ENCODE measurements around the gene PCDH9.

The PCDH9 gene

GRCh38 chr13:66430728-66431127 is 799.4 kb downstream of the PCDH9 start:
- no peaks in the 10 kb centered on the region for H3K9me3 ChIP-seq (ENCODE audit: control insufficient read depth in 1 of 2, low read length in 2 of 2)
- no peak overlapping the region for H3K9ac ChIP-seq (ENCODE audit: low read depth in 1 of 2, low read length in 2 of 2)
- no peaks in the 10 kb centered on the region for H3K4me1 ChIP-seq (ENCODE audit: control insufficient read depth in 1 of 2, insufficient read depth in 2 of 2, low read length in 2 of 2)
- H3K36me3 ChIP-seq (ENCODE audit: control insufficient read depth in 1 of 2, insufficient read depth in 2 of 2, low read length in 2 of 2): no peaks in the 10 kb centered on the region
- H3K27me3 ChIP-seq (ENCODE audit: control insufficient read depth in 1 of 2, insufficient read depth in 2 of 2, low read length in 2 of 2): no peaks in the 10 kb centered on the region
- H3K27ac ChIP-seq (ENCODE audit: low read depth, low read length): no peak overlapping the region
- H3K4me3 ChIP-seq (ENCODE audit: low read depth in 1 of 2, low read length in 2 of 2): no peak overlapping the region

GRCh38 chr13:66430269-66430668 is 799.9 kb downstream of the PCDH9 start:
- Histone ChIP-seq H3K9me3 (ENCODE audit: control insufficient read depth in 1 of 2, low read length in 2 of 2) (no peaks in the 10 kb centered on the region), H3K4me1 (ENCODE audit: control insufficient read depth in 1 of 2, insufficient read depth in 2 of 2, low read length in 2 of 2) (no peaks in the 10 kb centered on the region), H3K27me3 (ENCODE audit: control insufficient read depth in 1 of 2, insufficient read depth in 2 of 2, low read length in 2 of 2) (no peaks in the 10 kb centered on the region), H3K27ac (ENCODE audit: low read depth, low read length) (no peak overlapping the region), H3K9ac (ENCODE audit: low read depth in 1 of 2, low read length in 2 of 2) (no peak overlapping the region), H3K36me3 (ENCODE audit: control insufficient read depth in 1 of 2, insufficient read depth in 2 of 2, low read length in 2 of 2) (no peaks in the 10 kb centered on the region), H3K4me3 (ENCODE audit: low read depth in 1 of 2, low read length in 2 of 2) (no peak overlapping the region)

- H3K9ac ChIP-seq (ENCODE audit: low read depth in 1 of 2, low read length in 2 of 2): no peak overlapping the region
- H3K27ac ChIP-seq (ENCODE audit: low read depth, low read length): no peak overlapping the region
- H3K27me3 ChIP-seq (ENCODE audit: control insufficient read depth in 1 of 2, insufficient read depth in 2 of 2, low read length in 2 of 2): no peaks in the 10 kb centered on the region
- no peak overlapping the region for H3K4me3 ChIP-seq (ENCODE audit: low read depth in 1 of 2, low read length in 2 of 2)
- H3K9me3 ChIP-seq (ENCODE audit: control insufficient read depth in 1 of 2, low read length in 2 of 2): no peaks in the 10 kb centered on the region
- no peaks in the 10 kb centered on the region for H3K36me3 ChIP-seq (ENCODE audit: control insufficient read depth in 1 of 2, insufficient read depth in 2 of 2, low read length in 2 of 2)
- H3K4me1 ChIP-seq (ENCODE audit: control insufficient read depth in 1 of 2, insufficient read depth in 2 of 2, low read length in 2 of 2): no peaks in the 10 kb centered on the region
These were observed 801.0 kb downstream of the PCDH9 start for GRCh38 chr13:66429156-66429555.

GRCh38 chr13:66427458-66427861 is 802.7 kb downstream of the PCDH9 start:
- no peak overlapping the region for H3K9ac ChIP-seq (ENCODE audit: low read depth in 1 of 2, low read length in 2 of 2)
- no peaks in the 10 kb centered on the region for H3K9me3 ChIP-seq (ENCODE audit: control insufficient read depth in 1 of 2, low read length in 2 of 2)
- H3K27me3 ChIP-seq (ENCODE audit: control insufficient read depth in 1 of 2, insufficient read depth in 2 of 2, low read length in 2 of 2): no peaks in the 10 kb centered on the region
- H3K27ac ChIP-seq (ENCODE audit: low read depth, low read length): no peak overlapping the region
- no peaks in the 10 kb centered on the region for H3K36me3 ChIP-seq (ENCODE audit: control insufficient read depth in 1 of 2, insufficient read depth in 2 of 2, low read length in 2 of 2)
- H3K4me3 ChIP-seq (ENCODE audit: low read depth in 1 of 2, low read length in 2 of 2): no peak overlapping the region
- H3K4me1 ChIP-seq (ENCODE audit: control insufficient read depth in 1 of 2, insufficient read depth in 2 of 2, low read length in 2 of 2): no peaks in the 10 kb centered on the region

GRCh38 chr13:66425741-66426140 is 804.4 kb downstream of the PCDH9 start:
- H3K4me3 ChIP-seq (ENCODE audit: low read depth in 1 of 2, low read length in 2 of 2): no peak overlapping the region
- no peaks in the 10 kb centered on the region for H3K36me3 ChIP-seq (ENCODE audit: control insufficient read depth in 1 of 2, insufficient read depth in 2 of 2, low read length in 2 of 2)
- no peak overlapping the region for H3K27ac ChIP-seq (ENCODE audit: low read depth, low read length)
- no peaks in the 10 kb centered on the region for H3K4me1 ChIP-seq (ENCODE audit: control insufficient read depth in 1 of 2, insufficient read depth in 2 of 2, low read length in 2 of 2)
- no peaks in the 10 kb centered on the region for H3K27me3 ChIP-seq (ENCODE audit: control insufficient read depth in 1 of 2, insufficient read depth in 2 of 2, low read length in 2 of 2)
- H3K9me3 ChIP-seq (ENCODE audit: control insufficient read depth in 1 of 2, low read length in 2 of 2): no peaks in the 10 kb centered on the region
- H3K9ac ChIP-seq (ENCODE audit: low read depth in 1 of 2, low read length in 2 of 2): no peak overlapping the region

- H3K9me3 ChIP-seq (ENCODE audit: control insufficient read depth in 1 of 2, low read length in 2 of 2): peaks cover 0 to under 1% of the 10 kb centered on the region in 2 donors
- no peaks in the 10 kb centered on the region for H3K27me3 ChIP-seq (ENCODE audit: control insufficient read depth in 1 of 2, insufficient read depth in 2 of 2, low read length in 2 of 2)
- no peaks in the 10 kb centered on the region for H3K36me3 ChIP-seq (ENCODE audit: control insufficient read depth in 1 of 2, insufficient read depth in 2 of 2, low read length in 2 of 2)
- no peak overlapping the region for H3K4me3 ChIP-seq (ENCODE audit: low read depth in 1 of 2, low read length in 2 of 2)
- H3K9ac ChIP-seq (ENCODE audit: low read depth in 1 of 2, low read length in 2 of 2): no peak overlapping the region
- no peaks in the 10 kb centered on the region for H3K4me1 ChIP-seq (ENCODE audit: control insufficient read depth in 1 of 2, insufficient read depth in 2 of 2, low read length in 2 of 2)
- no peak overlapping the region for H3K27ac ChIP-seq (ENCODE audit: low read depth, low read length)
These were observed 805.7 kb downstream of the PCDH9 start for GRCh38 chr13:66424422-66424821.

- H3K4me1 ChIP-seq (ENCODE audit: control insufficient read depth in 1 of 2, insufficient read depth in 2 of 2, low read length in 2 of 2): no peaks in the 10 kb centered on the region
- H3K9me3 ChIP-seq (ENCODE audit: control insufficient read depth in 1 of 2, low read length in 2 of 2): peaks cover 0 to 3% of the 10 kb centered on the region in 2 donors
- H3K36me3 ChIP-seq (ENCODE audit: control insufficient read depth in 1 of 2, insufficient read depth in 2 of 2, low read length in 2 of 2): no peaks in the 10 kb centered on the region
- no peak overlapping the region for H3K9ac ChIP-seq (ENCODE audit: low read depth in 1 of 2, low read length in 2 of 2)
- no peak overlapping the region for H3K4me3 ChIP-seq (ENCODE audit: low read depth in 1 of 2, low read length in 2 of 2)
- H3K27me3 ChIP-seq (ENCODE audit: control insufficient read depth in 1 of 2, insufficient read depth in 2 of 2, low read length in 2 of 2): no peaks in the 10 kb centered on the region
- H3K27ac ChIP-seq (ENCODE audit: low read depth, low read length): no peak overlapping the region
These were observed 814.7 kb downstream of the PCDH9 start for GRCh38 chr13:66415444-66415843.

- no peak overlapping the region for H3K27ac ChIP-seq (ENCODE audit: low read depth, low read length)
These were observed 815.9 kb downstream of the PCDH9 start for GRCh38 chr13:66414066-66414800.

GRCh38 chr13:66410314-66410713 is 819.8 kb downstream of the PCDH9 start:
- H3K9ac ChIP-seq (ENCODE audit: low read depth in 1 of 2, low read length in 2 of 2): no peak overlapping the region
- no peaks in the 10 kb centered on the region for H3K4me1 ChIP-seq (ENCODE audit: control insufficient read depth in 1 of 2, insufficient read depth in 2 of 2, low read length in 2 of 2)
- no peaks in the 10 kb centered on the region for H3K36me3 ChIP-seq (ENCODE audit: control insufficient read depth in 1 of 2, insufficient read depth in 2 of 2, low read length in 2 of 2)
- H3K9me3 ChIP-seq (ENCODE audit: control insufficient read depth in 1 of 2, low read length in 2 of 2): no peaks in the 10 kb centered on the region
- no peaks in the 10 kb centered on the region for H3K27me3 ChIP-seq (ENCODE audit: control insufficient read depth in 1 of 2, insufficient read depth in 2 of 2, low read length in 2 of 2)
- no peak overlapping the region for H3K27ac ChIP-seq (ENCODE audit: low read depth, low read length)
- no peak overlapping the region for H3K4me3 ChIP-seq (ENCODE audit: low read depth in 1 of 2, low read length in 2 of 2)

More at GRCh38 chr13:66414066-66414800, 815.9 kb downstream of the PCDH9 start:
- H3K4me1 ChIP-seq (ENCODE audit: control insufficient read depth in 1 of 2, insufficient read depth in 2 of 2, low read length in 2 of 2): no peaks in the 10 kb centered on the region
- H3K4me3 ChIP-seq (ENCODE audit: low read depth in 1 of 2, low read length in 2 of 2): no peak overlapping the region
- H3K9me3 ChIP-seq (ENCODE audit: control insufficient read depth in 1 of 2, low read length in 2 of 2): peaks cover 0 to under 1% of the 10 kb centered on the region in 2 donors
- no peaks in the 10 kb centered on the region for H3K27me3 ChIP-seq (ENCODE audit: control insufficient read depth in 1 of 2, insufficient read depth in 2 of 2, low read length in 2 of 2)
- H3K9ac ChIP-seq (ENCODE audit: low read depth in 1 of 2, low read length in 2 of 2): no peak overlapping the region
- H3K36me3 ChIP-seq (ENCODE audit: control insufficient read depth in 1 of 2, insufficient read depth in 2 of 2, low read length in 2 of 2): no peaks in the 10 kb centered on the region

- H3K9me3 ChIP-seq (ENCODE audit: control insufficient read depth in 1 of 2, low read length in 2 of 2): no peaks in the 10 kb centered on the region
- no peaks in the 10 kb centered on the region for H3K4me1 ChIP-seq (ENCODE audit: control insufficient read depth in 1 of 2, insufficient read depth in 2 of 2, low read length in 2 of 2)
- H3K27ac ChIP-seq (ENCODE audit: low read depth, low read length): no peak overlapping the region
- no peaks in the 10 kb centered on the region for H3K27me3 ChIP-seq (ENCODE audit: control insufficient read depth in 1 of 2, insufficient read depth in 2 of 2, low read length in 2 of 2)
- H3K9ac ChIP-seq (ENCODE audit: low read depth in 1 of 2, low read length in 2 of 2): no peak overlapping the region
- no peak overlapping the region for H3K4me3 ChIP-seq (ENCODE audit: low read depth in 1 of 2, low read length in 2 of 2)
- no peaks in the 10 kb centered on the region for H3K36me3 ChIP-seq (ENCODE audit: control insufficient read depth in 1 of 2, insufficient read depth in 2 of 2, low read length in 2 of 2)
These were observed 820.6 kb downstream of the PCDH9 start for GRCh38 chr13:66409542-66409941.
